SKM-1 treated with dmso at 0.1 percent for 144 hours (cell line): Measurements from ENCODE around the gene BAAT.

Experiments used
- DNase-seq: peaks from one replicate; lab custom pipeline; 2025; ENCODE audit not compliant: unreplicated experiment; lab: John Stamatoyannopoulos, UW

Gene BAAT

GRCh38 chr9:101324245-101324804 lies 60.5 kb downstream of the BAAT start:
- no peak for DNase-seq

GRCh38 chr9:101323129-101323528 lies 61.7 kb downstream of the BAAT start:
- DNase-seq: no peak

GRCh38 chr9:101317735-101318134 lies 67.1 kb downstream of the BAAT start:
- no peak for DNase-seq

DNA sequence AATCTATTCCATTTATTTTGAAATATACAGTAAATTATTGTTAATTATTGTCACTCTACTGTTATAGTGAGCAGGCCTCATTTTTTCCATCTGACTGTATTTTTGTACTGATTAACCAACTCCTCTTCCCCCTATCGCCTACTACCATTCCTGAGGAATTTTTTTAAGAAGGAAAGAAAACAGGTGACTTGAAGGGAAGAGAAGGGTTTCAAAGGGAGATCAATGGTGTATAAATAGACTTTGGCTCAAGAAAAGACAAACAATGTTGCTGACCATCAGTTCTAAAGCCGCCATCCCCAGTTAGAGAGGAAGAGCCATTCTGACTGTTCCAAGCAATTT lies 69.7 kb downstream of the BAAT start:
- no peak for DNase-seq

DNA sequence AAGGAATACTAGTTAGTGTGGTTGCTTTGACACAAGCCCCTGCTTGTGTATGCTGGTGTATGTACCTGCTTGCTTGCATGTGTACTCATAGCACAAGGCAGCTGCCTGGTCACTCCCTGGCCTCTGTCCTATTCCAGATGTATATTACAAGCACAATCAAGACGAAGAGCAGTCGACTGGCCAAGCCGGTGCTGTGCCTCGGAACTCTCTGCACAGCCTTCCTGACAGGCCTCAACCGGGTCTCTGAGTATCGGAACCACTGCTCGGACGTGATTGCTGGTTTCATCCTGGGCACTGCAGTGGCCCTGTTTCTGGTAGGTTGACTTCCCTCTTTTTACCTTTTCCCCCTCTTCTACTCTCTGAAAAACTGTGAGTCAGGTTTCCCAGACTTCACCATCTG lies 72.1 kb downstream of the BAAT start:
- no peak for DNase-seq

DNA sequence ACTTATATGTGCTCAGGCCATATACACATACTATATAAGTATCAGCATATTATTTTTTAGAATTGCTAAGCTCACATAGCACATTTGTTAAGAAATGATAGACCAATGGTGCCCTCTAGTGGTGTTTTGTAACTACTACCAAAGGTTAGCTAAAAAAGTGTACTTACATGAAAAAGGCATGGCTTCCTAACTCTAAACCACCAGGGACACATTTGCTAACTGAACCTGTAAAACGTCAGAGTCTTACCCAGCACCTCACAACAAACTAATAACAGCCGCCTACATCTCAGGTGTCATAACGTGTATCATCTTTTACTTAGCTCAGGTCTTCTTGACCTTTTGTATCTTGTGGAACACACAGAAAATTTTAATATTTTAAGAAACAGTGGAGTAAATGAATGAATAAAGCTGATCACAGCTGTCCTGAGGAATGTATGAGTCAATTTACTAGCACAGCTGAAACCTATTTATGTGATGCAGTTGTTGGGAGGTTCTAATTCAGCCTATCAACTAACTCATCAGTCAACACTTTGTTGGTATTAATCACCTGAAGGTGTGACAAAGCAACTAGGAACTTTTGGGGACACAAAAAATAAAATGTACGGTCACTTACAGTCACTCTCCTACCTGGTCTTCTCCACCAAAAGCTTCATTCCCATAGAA lies 72.9 kb downstream of the BAAT start:
- peak; percentile 63 for DNase-seq

- DNase-seq: no peak
These were observed 73.6 kb downstream of the BAAT start for GRCh38 chr9:101311191-101311590.
